Superior temporal gyrus (tissue), 1 donor: ENCODE results near the gene MCF2L.

Experiments
- DNase-seq: peaks from one replicate; pipeline ENCODE4 v3.0.0-alpha.2; 2016; ENCODE audit errors: extremely low spot score

MCF2L gene

DNA sequence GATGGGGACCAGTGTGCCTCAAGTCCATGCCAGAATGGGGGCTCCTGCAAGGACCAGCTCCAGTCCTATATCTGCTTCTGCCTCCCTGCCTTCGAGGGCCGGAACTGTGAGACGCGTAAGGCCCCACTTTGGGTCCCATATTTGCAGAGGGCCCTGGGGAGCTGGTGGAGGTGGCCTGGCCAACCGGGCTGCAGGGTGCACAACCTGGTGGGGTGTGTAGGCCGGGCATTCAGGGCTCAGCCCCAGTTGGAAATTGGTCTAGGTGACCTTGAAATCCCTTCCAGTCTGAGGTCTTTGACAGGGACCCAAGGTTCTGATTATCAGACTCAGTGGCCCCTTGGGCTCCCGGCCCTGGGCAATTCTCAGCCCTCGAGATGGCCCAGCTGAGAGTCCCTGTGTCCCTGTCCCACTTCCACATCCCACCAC, 144.8 kb downstream of the MCF2L start:
- no peak for DNase-seq

DNA sequence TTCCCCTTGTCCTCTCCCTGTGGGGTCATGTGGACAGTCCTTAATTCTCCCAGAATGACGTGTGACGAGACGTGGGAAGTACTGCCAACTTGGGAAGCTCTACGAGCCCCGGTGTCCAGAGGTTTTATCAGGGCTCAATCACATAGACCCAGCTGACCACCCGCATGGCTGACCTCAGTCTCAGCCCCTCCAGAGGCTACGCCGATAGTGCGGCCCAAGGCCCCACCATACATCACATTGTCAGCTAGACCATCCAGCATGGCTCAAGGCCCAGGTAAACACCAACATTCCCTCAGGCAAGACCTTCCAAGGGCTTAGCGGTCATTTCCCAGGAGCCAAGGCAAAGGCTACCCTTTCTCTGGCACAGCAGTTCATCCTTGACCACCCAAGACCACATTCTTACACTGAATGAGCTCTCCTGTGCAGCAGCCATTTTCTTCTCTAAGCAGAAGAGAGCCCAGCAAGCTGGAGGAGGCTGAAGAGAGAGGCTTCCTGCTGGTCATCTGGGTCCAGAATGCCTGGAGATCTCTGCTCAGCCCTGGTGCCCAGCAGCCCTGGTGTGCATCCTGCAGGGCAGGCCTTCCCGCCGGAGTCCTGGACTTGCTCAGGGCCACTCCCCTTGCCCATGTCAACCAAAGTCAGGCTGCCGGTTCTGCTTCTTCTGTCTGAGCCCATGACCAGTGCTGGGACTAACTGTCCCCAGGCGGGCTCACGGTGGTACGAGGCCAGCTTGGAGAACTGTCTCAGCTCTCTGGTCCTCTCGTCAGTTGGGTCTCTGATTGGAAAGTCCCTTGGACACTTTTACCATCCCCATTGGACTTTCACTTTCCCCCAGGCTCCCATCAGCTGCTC, 145.7 kb downstream of the MCF2L start:
- DNase-seq = no peak

DNA sequence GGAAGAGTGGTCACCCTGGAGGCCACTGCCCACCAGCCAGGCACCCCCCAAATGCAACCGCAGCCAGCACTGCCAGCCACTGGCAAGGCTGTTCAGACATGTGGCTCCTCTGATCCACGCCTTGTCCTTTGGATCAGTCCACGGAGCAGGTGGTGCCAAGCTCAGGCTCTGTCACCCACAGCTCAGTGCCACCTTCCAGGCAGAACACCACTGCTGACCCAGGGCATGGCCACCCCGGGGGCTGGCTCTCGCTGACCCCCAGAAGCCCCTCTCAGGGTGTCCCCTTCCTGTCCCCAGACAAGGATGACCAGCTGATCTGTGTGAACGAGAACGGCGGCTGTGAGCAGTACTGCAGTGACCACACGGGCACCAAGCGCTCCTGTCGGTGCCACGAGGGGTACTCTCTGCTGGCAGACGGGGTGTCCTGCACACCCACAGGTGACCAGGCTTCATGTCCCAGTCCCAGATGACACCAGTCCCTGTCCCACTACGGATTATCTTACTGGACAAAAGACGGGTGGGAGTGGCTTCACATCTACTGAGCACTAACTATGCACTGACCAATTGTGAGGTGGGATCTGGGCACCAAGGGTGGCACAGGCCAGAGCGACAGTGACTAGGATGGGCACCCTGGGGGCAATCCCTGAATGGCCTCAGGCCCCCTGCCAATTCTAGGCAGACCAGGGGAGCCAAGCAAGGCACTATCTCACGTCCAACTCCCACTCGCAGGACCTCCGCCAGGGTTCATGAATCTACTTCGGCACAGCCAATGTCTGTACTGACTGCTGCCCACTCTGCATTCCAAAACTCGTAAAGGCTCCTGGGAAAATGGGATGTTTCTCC, 146.6 kb downstream of the MCF2L start:
- DNase-seq = no peak

DNA sequence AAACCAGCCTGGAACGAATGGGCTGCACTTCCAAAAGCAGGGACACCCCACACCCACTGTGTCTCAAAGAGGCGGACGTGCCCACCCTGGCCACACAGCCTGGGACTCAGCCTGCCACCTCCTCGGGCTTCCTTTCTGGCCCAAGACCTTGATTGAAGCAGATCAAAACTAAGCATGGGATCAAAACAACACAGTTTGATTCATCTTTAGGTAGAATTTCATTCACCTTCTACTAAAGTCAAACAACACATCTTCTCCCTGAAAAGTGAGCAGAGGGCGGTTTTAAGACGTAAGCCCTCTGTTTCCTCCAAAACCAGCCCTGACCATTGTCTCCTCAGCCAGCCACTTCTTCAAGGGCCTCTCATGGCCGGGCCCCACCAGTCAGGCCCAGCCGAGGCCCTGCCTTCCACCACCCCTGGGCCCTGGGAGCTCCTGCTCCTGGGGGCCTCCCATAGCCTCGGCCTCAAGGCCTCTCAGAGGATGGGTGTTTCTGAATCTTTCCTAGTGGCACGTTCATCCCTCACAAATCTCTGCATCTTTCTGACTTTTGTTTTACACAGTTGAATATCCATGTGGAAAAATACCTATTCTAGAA, 147.3 kb downstream of the MCF2L start:
- no peak for DNase-seq

DNA sequence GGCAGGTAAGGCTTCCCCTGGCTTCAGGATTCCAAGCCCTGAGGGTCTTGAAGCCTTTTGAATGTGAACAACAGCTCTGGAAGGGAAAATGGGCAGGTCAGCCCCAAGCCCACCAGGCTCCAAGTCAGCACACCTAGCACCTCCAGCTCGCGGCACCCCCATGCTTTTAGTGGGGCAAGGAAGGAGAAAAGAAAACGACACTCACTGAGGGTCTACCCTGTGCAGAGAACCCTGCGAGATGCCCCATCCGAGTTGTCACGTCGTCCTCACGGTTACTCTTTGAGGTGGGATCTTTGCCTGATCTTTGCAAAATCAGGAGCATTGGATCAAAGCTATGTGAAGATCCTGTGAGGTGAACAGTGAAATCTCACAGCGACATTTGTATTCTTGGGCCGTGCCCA, 147.9 kb downstream of the MCF2L start:
- DNase-seq = no peak

DNA sequence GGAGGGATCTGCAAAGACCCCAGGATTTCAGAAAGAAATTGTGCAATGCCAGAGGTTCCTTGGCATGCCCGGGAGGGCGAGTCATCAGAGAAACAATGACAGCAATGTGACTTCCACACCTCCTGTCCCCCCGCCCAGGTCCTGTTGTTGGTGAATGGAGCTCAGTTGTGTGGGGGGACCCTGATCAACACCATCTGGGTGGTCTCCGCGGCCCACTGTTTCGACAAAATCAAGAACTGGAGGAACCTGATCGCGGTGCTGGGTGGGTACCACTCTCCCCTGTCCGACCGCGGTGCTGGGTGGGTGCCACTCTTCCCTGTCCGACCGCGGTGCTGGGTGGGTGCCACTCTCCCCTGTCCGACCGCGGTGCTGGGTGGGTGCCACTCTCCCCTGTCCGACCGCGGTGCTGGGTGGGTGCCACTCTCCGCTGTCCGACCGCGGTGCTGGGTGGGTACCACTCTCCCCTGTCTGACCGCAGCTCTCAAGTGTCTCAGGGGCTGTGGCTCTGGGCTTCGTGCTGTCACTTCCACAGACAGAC, 148.4 kb downstream of the MCF2L start:
- no peak for DNase-seq

DNA sequence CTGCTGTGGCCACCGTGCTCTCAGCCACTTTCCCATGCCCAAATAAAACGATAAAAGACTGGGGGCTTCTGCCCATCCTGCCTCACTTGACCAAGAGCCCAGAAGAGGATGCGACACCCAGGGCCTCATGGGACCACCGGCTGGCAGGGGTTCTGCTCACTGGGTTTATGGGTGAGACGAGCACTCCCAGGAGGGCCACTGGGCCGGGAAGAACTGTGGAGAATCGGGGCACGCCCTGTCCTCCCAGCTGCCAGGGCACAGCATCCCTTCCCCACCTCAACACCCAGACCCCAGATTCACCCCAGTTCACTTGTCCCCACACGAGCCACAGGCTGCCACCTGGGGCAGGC, 148.9 kb downstream of the MCF2L start:
- no peak for DNase-seq

DNA sequence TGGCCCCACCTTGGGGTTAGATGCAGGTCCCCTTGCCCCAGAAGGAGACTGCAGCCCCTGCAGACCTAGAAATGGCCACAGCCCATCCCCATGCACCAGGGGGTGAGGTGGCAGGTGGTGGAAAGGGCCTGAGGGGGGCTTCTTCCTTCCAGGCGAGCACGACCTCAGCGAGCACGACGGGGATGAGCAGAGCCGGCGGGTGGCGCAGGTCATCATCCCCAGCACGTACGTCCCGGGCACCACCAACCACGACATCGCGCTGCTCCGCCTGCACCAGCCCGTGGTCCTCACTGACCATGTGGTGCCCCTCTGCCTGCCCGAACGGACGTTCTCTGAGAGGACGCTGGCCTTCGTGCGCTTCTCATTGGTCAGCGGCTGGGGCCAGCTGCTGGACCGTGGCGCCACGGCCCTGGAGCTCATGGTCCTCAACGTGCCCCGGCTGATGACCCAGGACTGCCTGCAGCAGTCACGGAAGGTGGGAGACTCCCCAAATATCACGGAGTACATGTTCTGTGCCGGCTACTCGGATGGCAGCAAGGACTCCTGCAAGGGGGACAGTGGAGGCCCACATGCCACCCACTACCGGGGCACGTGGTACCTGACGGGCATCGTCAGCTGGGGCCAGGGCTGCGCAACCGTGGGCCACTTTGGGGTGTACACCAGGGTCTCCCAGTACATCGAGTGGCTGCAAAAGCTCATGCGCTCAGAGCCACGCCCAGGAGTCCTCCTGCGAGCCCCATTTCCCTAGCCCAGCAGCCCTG, 149.4 kb downstream of the MCF2L start:
- DNase-seq = no peak

DNA sequence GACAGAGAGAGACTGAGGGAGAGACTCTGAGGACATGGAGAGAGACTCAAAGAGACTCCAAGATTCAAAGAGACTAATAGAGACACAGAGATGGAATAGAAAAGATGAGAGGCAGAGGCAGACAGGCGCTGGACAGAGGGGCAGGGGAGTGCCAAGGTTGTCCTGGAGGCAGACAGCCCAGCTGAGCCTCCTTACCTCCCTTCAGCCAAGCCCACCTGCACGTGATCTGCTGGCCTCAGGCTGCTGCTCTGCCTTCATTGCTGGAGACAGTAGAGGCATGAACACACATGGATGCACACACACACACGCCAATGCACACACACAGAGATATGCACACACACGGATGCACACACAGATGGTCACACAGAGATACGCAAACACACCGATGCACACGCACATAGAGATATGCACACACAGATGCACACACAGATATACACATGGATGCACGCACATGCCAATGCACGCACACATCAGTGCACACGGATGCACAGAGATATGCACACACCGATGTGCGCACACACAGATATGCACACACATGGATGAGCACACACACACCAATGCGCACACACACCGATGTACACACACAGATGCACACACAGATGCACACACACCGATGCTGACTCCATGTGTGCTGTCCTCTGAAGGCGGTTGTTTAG, 150.3 kb downstream of the MCF2L start:
- no peak for DNase-seq

DNA sequence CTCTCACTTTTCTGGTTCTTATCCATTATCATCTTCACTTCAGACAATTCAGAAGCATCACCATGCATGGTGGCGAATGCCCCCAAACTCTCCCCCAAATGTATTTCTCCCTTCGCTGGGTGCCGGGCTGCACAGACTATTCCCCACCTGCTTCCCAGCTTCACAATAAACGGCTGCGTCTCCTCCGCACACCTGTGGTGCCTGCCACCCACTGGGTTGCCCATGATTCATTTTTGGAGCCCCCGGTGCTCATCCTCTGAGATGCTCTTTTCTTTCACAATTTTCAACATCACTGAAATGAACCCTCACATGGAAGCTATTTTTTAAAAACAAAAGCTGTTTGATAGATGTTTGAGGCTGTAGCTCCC, 150.8 kb downstream of the MCF2L start:
- no peak for DNase-seq

DNA sequence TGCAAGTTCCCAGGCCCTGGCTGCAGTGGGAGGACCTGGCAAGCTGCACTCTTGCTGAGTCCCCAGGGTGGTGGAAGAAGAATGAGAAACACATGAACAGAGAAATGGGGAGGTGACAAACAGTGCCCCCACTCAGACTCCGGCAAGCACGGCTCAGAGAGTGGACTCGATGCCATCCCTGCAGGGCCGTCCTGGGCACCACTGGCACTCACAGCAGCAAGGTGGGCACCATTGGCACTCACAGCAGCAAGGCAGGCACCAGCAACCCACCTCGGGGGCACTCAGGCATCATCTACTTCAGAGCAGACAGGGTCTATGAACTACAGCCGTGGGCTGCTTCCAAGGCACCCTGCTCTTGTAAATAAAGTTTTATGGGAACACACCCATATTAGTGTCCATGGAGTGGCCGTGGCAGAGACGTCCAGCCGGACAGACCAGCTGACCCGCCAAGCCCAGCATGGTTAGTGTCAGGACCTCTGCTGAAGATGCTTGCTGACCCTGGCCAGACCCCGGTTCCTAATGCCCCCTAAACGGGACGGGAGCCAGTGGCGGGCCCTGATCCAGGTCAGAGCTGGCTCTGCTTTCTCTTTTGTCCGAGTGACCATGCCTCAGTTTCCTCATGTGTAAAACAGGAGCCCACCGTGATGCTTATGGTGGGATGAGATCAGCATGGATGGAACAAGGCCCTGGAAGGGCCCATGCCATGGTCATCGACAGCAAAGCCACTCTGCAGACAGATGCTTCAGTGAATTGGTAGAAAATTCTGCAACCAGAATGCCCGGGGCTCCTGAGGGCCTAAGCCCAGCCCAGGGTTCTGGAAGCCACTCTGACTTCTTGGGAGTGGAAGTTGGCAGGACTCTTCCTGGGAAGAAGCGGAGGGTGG, 151.5 kb downstream of the MCF2L start:
- DNase-seq = no peak

DNA sequence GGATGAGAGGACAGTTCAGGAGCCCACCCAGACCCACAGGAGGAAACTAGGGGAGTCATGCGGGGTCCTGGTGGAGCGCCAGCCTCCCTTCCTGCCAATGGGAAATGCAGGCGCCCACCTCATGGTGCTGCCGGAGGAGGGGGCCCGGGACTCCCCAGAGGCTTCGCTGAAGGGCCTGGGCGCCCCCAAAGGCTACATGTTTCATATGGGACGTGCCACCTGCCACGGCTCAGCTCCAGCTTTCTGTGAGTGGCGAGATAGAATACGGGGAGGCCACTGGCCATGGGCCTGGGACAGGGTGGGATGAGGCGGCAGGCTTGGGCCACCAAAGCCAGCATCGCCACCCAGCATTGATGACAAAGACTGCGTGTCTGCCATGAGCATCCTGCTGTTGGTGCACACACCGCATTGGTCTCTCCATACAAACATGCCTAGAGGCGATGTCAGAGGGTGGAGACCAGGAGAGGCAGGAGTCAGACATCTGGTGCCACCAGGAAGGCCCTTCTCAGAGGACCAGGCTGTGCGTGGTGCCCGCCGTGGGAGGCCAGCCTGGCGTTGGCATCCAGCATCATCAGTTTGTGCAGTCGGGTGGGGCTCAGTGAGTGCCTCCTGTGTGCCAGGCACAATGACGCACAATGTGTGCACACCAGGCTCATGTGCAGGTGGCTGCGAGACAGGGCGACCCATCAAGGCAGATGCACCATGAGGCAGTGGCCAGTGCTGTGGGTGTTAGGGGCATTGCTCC, 152.3 kb downstream of the MCF2L start:
- no peak for DNase-seq

DNA sequence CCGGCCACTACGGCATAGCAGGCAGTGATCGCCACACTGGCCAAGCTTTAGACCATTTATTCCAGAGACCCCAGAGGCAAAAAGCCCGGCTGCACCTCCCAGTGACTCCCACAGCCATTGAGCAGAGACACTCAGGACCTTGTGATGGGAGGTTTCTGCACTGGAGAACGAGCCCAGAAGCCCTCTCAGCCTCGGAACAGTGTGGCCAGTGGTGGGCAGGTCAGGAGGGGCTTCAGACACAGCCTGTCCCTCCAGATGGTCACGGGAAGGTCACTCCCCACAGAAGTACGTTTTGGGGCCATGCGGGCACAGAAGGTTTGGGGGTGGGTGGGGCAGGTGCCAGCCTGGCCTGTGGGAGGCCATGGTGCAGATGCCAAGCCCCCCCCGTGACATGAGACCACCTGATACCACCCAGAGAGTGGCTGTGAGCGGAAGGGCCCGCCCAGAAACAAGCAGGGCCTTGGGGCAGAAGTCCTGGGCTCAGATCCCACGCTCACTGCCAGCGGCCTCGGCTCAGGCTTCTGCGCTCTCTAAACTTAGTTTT, 153.0 kb downstream of the MCF2L start:
- no peak for DNase-seq

DNA sequence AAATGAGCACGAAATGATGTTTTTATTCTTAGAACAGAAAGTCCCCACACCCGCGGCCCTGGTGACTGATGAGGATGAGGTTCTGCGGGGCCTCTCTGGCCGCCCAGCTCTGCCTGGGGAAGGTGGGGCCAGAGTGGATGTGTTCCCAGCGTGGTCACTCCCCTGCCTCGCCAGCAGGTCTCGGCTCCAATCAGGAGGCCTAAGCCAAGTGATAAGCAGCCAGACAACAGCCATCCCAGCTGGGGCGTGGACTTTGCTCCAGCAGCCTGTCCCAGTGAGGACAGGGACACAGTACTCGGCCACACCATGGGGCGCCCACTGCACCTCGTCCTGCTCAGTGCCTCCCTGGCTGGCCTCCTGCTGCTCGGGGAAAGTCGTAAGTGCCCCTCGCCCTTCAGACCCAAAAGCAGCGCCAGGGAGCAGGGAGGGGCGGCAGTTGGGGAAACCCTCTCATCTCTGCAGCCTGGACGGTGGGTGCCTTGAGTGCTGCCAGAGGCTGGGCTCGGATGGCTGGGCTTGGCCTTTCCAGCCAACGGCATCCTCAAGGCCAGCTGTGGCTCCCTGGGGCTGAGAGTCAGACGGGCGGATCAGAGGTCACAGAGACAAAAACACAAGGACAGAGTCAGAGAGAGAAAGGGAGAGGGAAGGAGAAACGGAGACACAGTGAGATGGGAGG, 153.7 kb downstream of the MCF2L start, which contains the start of gene F10:
F10 (plus strand) TSS at position 250 of the 676 bp plus-strand sequence; CDS start at position 307, 57 bp downstream.
- DNase-seq = no peak

DNA sequence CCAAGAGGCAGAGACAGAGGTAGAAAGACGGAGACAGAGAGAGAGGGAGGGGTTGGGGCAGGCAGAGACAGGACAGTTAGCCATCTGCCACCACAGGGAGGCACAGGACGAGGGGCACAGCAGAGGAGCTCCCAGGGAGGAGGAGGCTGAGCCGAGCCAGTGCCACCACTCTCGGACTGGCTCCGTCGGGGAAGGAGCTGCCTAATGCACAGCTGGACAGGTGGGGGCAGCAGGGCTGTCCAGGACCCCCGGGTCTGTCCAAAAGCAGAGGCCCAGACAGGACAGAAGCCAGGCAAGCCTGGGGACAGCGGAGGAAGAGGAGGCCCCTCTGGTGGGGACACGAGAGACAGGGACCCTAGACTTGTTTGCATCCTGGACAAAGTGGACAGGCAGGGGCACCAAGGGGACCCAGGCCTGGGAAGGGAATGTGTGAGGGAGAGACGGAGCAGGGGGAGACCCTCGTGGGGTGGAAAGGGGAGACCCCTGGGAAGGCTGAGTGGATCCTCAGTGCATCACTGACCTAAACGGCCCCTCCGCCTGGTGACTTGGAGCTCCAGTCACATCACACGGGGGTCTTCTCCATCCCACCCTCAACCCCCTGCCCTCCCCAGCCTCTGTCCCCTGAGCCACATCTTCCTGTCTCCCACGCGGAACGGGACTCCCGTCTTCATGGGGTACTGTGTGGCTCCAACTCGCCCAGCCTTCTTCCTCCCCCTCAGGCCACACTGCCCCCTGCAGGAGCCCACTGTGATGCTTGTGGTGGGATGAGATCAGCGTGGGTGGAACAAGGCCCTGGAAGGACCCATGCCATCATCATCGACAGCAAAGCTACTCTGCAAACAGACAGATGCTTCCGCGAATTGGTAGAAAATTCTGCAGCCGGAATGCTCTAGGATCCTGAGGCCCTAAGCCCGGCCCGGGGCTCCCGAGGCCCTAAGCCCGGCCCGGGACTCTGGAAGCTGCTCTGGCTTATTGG, 154.5 kb downstream of the MCF2L start:
- no peak for DNase-seq

DNA sequence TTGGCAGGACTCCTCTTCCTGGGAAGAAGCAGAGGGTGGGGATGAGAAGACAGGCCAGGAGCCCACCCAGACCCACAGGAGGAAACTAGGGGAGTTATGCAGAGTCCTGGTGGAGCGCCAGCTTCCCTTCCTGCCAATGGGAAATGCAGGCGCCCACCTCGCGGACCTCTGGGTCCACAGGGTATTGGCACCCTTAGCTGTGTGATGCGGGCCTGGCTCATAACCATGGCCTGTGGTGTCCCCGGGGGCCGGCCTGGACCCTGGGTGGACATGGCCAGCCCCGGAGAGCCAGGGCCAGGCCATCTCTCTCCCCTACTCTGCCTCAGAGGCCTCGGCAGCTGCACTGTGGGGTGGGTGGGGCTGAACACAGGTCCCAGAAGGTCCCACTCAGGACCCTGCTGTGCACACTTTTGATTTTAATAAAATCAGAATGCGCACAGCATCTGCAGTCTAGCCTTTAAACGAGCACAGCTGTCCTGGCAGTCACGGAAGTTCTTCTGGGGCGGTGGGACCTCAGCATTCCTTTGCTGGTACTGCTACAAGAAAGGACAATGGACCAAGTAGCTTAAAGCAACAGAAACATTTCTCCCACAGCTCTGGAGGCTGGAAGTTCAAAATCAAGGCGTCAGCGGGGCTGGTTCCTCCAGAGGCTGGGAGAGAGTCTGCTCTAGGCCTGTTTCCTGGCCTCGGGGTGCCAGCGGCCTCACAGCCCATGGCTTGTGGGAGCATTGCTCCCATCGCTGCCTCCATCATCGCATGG, 155.4 kb downstream of the MCF2L start:
- no peak for DNase-seq
